Measurements from ENCODE around the gene TSPAN2.

GRCh38 chr1:115136706-115137105, 47.4 kb upstream of the TSPAN2 start:
- TF ChIP-seq MYC (IDR thresholded peaks at IDR 0.05; ENCODE audit: low read depth, low read length) = no peak
- no peak for TF ChIP-seq MYC (CRISPR knock-in tag; IDR thresholded peaks at IDR 0.05; ENCODE audit: borderline replicate concordance, low read depth)
- TF ChIP-seq ARID3A (IDR thresholded peaks at IDR 0.05; ENCODE audit: borderline replicate concordance, low read depth, low read length) = no peak
- no peak for TF ChIP-seq FOXA1 (IDR thresholded peaks at IDR 0.05; ENCODE audit: borderline replicate concordance)
- no peak for TF ChIP-seq MAZ (CRISPR knock-in tag; conservative IDR thresholded peaks at IDR 0.05 in 1 of 2, IDR thresholded peaks at IDR 0.05 in 1 of 2)
- TF ChIP-seq TGIF2 (CRISPR knock-in tag; IDR thresholded peaks at IDR 0.05) = no peak
- TF ChIP-seq ZNF217 (CRISPR knock-in tag; IDR thresholded peaks at IDR 0.05) = no peak
- TF ChIP-seq CTCF (IDR thresholded peaks at IDR 0.05 in 2 of 3, conservative IDR thresholded peaks at IDR 0.05 in 1 of 3; ENCODE audit: insufficient read depth in 2 of 3, low read depth in 1 of 3, low read length in 3 of 3) = no peak
- TF ChIP-seq NRF1 (conservative IDR thresholded peaks at IDR 0.05 in 1 of 2, IDR thresholded peaks at IDR 0.05 in 1 of 2) = no peak
- TF ChIP-seq MXI1 (IDR thresholded peaks at IDR 0.05; ENCODE audit: low read depth, low read length) = no peak
- TF ChIP-seq MAX (CRISPR knock-in tag; IDR thresholded peaks at IDR 0.05) = no peak
- no peak for TF ChIP-seq SIRT6 (IDR thresholded peaks at IDR 0.05; ENCODE audit: low read depth, low read length)

All from K562 (cell line).